Breast epithelium (tissue), 4 donors: ENCODE results near the gene FBXO31. TPM values are rescaled to one million over a fixed set of nuclear protein-coding genes. Genes with fewer than 3 reads are reported as not detected.
A peak's percentile ranks its signal among the peaks of the same experiment; 100 is the strongest.

Source experiments
- DNase-seq, 2 donors: peaks; one replicate each; pipeline ENCODE4 v3.0.0-alpha.2; 2019; ENCODE audit warnings: low spot score in 2 of 2
- H3K27ac ChIP-seq, 2 donors: fragments of 200-600 bp; sonication (generic) in 1 of 2; one replicate each; pipeline ENCODE4 v1.5.1; 2016 to 2019; ENCODE audit warnings: mild to moderate bottlenecking in 1 of 2
- H3K27me3 ChIP-seq, 2 donors: fragments of 200-600 bp; sonication (generic) in 1 of 2; one replicate each; pipeline versions ENCODE4 v1.5.1 to v1.6.0; 2017 to 2019; ENCODE audit warnings: control low read depth in 1 of 2, mild to moderate bottlenecking in 1 of 2
- H3K36me3 ChIP-seq: fragments of 200-600 bp; one replicate; pipeline ENCODE4 v1.5.1; 2019
- H3K4me1 ChIP-seq, 2 donors: fragments of 200-600 bp; sonication (generic); one replicate each; pipeline ENCODE4 v1.5.1; 2016 to 2019; ENCODE audit warnings: control low read depth in 1 of 2
- H3K4me3 ChIP-seq, 3 donors: fragments of 200-600 bp; sonication (generic); 1 replicate in 2 of 3; 2 replicates in 1 of 3; pipeline ENCODE4 v1.5.1; 2016 to 2019; ENCODE audit warnings: mild to moderate bottlenecking in 3 of 3, moderate library complexity in 2 of 3
- H3K9me3 ChIP-seq, 2 donors: fragments of 200-600 bp; sonication (generic) in 1 of 2; one replicate each; pipeline ENCODE4 v1.5.1; 2016 to 2019; ENCODE audit warnings: control low read depth in 1 of 2
- CTCF ChIP-seq, 3 donors: fragments of 450-650 bp; IDR thresholded peaks; one replicate each; pipeline ENCODE4 v1.5.1; 2016 to 2017; ENCODE audit warnings: antibody characterized with exemption in 3 of 3, mild to moderate bottlenecking in 3 of 3, moderate library complexity in 3 of 3
- POLR2A ChIP-seq: fragments of 450-650 bp; IDR thresholded peaks from one replicate; pipeline ENCODE4 v1.6.1; 2016; ENCODE audit warnings: antibody characterized with exemption, mild to moderate bottlenecking, moderate library complexity
- POLR2AphosphoS5 ChIP-seq, 3 donors: sonication (generic); formaldehyde crosslinking; IDR thresholded peaks; one replicate each; pipeline ENCODE4 v1.6.1; 2017; ENCODE audit warnings: antibody characterized with exemption in 3 of 3
- intact Hi-C: fragments of 100-400 bp; cut with DNase I; formaldehyde crosslinking; loops from one replicate; pipeline ENCODE4 v1.15.1; 2023; ENCODE audit warnings: low total_unique reads
- total RNA-seq, 3 donors: library from RNA; depleted of rRNA; stranded (reverse); fragments of >200 nt; gene quantifications; one replicate each; pipeline ENCODE4 v1.1.0, GENCODE V29; 2016

Gene FBXO31
- total RNA-seq, 3 donors from 2014 or later, result 43.0 to 74.7 (median 67.4) TPM

GRCh38 chr16:87420026-87421002 lies 36.7 kb upstream of the FBXO31 start:
- H3K4me3 ChIP-seq, result no peak overlapping the region
- H3K27ac ChIP-seq, result no peak overlapping the region
- no peaks in the 10 kb centered on the region for H3K4me1 ChIP-seq
- DNase-seq, result no peak
- intact Hi-C loops, result no loop called here
- H3K27me3 ChIP-seq, result no peaks in the 10 kb centered on the region
- TF ChIP-seq POLR2A (no peak), CTCF (IDR thresholded peaks at IDR 0.05) (no peak), POLR2AphosphoS5 (IDR thresholded peaks at IDR 0.05) (no peak)
- H3K36me3 ChIP-seq, result peaks cover 6% of the 10 kb centered on the region
- H3K9me3 ChIP-seq, result no peaks in the 10 kb centered on the region

GRCh38 chr16:87418644-87419043 lies 35.1 kb upstream of the FBXO31 start:
- Histone ChIP-seq H3K36me3 (peaks cover 6% of the 10 kb centered on the region), H3K9me3 (no peaks in the 10 kb centered on the region), H3K4me3 (no peak overlapping the region), H3K27ac (no peak overlapping the region), H3K4me1 (no peaks in the 10 kb centered on the region), H3K27me3 (no peaks in the 10 kb centered on the region)
- no peak for DNase-seq
- intact Hi-C loops, result no loop called here
- TF ChIP-seq POLR2A (no peak), CTCF (IDR thresholded peaks at IDR 0.05) (no peak), POLR2AphosphoS5 (IDR thresholded peaks at IDR 0.05) (no peak)

- TF ChIP-seq POLR2AphosphoS5 (IDR thresholded peaks at IDR 0.05), result no peak
- no peak for TF ChIP-seq CTCF (IDR thresholded peaks at IDR 0.05)
- no peak for TF ChIP-seq POLR2A
- no peak overlapping the region for H3K27ac ChIP-seq
- H3K27me3 ChIP-seq, result no peaks in the 10 kb centered on the region
- no peaks in the 10 kb centered on the region for H3K9me3 ChIP-seq
- no peak for DNase-seq
- intact Hi-C loops, result no loop called here
- no peak overlapping the region for H3K4me3 ChIP-seq
- H3K4me1 ChIP-seq, result no peaks in the 10 kb centered on the region
- H3K36me3 ChIP-seq, result peaks cover 6% of the 10 kb centered on the region
Observed at GRCh38 chr16:87418216-87418615, 34.6 kb upstream of the FBXO31 start.

- peaks cover 9% of the 10 kb centered on the region for H3K36me3 ChIP-seq
- no peak overlapping the region for H3K27ac ChIP-seq
- intact Hi-C loops, result no loop called here
- DNase-seq, result no peak
- TF ChIP-seq CTCF (IDR thresholded peaks at IDR 0.05), result no peak
- TF ChIP-seq POLR2AphosphoS5 (IDR thresholded peaks at IDR 0.05), result no peak
- no peak for TF ChIP-seq POLR2A
- no peaks in the 10 kb centered on the region for H3K9me3 ChIP-seq
- H3K4me1 ChIP-seq, result no peaks in the 10 kb centered on the region
- no peak overlapping the region for H3K4me3 ChIP-seq
- H3K27me3 ChIP-seq, result no peaks in the 10 kb centered on the region
Observed at GRCh38 chr16:87417528-87417910, 33.9 kb upstream of the FBXO31 start.

GRCh38 chr16:87416826-87417527 lies 33.4 kb upstream of the FBXO31 start:
- intact Hi-C loops, result no loop called here
- Histone ChIP-seq H3K9me3 (no peaks in the 10 kb centered on the region), H3K27ac (no peak overlapping the region), H3K36me3 (peaks cover 9% of the 10 kb centered on the region), H3K4me1 (no peaks in the 10 kb centered on the region), H3K4me3 (no peak overlapping the region), H3K27me3 (no peaks in the 10 kb centered on the region)
- TF ChIP-seq CTCF (IDR thresholded peaks at IDR 0.05) (peak in 2 of 3 donors; percentile 38 to 65), POLR2A (no peak), POLR2AphosphoS5 (IDR thresholded peaks at IDR 0.05) (no peak)
- no peak for DNase-seq
